Caki2 (cell line): Measurements from ENCODE around the gene SLC9A1. TPM values are rescaled to one million over a fixed set of nuclear protein-coding genes. Genes with fewer than 3 reads are reported as not detected.
"Not testable (repeated sequence)": the region's sequence is repeated elsewhere in the genome, so short reads cannot be mapped to it uniquely, and the experiment has no call there.

Source experiments
- DNase-seq: peaks from one replicate; pipeline ENCODE4 v3.0.0-alpha.2; 2015; ENCODE audit warnings: low read depth
- in situ Hi-C: cut with HindIII; loops from 2 replicates; pipeline ENCODE4 v1.10.0; 2016; ENCODE audit warnings: low sequenced_read_pairs, low pct_unique_long_range_greater_than_20kb, mixed read lengths
- total RNA-seq: library from RNA; depleted of rRNA; stranded (reverse); fragments of >200 nt; shearing (Covaris generic); gene quantifications from 2 replicates; pipeline ENCODE4 v1.2.3, GENCODE V29; 2014; ENCODE audit warnings: low replicate concordance

The SLC9A1 gene
- total RNA-seq, 1 experiment from 2014 or later = 4.3 TPM

DNA sequence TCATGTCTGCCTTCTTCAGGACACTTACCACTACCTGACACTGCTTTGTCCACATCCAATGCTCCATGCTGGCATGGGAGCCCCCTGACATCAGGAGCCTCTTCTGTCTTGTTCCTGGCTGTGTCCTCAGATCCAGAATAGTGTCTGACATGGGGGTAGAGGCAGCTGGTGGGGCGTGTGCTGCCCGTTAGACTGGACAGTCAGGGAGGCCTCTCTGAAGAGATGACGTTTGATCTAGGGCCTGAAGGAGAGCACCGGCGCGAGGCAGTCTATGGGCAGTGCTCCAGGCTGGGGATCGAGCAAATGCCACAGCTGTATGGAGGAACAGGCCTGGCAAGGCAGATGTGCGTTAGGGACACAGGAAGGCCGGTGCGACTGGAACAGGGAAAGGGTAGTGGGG, 16.6 kb downstream of the SLC9A1 start:
- in situ Hi-C loops = loop anchor here (25.0 kb wide), 1 partner anchor 99 kb away; the partner anchor contains the start of gene WDTC1
- DNase-seq = no peak

DNA sequence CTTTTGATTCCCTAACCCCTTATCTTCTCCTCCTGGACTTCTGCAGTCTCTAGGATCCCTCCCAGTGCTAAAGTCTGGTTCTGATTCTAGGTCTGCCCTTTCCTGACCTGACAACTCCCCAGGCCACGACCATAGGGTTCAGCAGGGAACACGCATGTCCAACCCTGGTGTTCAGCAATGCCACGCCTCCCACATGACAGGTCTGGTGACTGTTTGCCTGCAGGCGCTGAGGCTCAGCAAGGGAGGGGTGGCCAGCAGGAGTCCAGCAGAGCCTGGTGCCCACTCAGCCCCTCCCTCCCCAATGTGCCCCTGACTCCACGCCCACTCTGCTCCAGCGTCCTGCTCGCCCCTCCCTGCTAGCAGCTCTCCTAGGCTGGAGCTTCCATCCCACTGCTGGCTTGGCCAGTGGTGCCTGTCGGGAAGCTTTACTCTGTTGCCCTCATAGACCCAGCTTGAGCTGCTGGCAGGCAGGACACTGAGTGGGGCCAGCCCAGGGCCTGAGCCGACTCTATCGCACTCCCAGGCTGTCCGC, 17.3 kb downstream of the SLC9A1 start:
- DNase-seq = peak; percentile 84
- in situ Hi-C loops = loop anchor here (25.0 kb wide), 1 partner anchor 100 kb away; the partner anchor contains the start of gene WDTC1

DNA sequence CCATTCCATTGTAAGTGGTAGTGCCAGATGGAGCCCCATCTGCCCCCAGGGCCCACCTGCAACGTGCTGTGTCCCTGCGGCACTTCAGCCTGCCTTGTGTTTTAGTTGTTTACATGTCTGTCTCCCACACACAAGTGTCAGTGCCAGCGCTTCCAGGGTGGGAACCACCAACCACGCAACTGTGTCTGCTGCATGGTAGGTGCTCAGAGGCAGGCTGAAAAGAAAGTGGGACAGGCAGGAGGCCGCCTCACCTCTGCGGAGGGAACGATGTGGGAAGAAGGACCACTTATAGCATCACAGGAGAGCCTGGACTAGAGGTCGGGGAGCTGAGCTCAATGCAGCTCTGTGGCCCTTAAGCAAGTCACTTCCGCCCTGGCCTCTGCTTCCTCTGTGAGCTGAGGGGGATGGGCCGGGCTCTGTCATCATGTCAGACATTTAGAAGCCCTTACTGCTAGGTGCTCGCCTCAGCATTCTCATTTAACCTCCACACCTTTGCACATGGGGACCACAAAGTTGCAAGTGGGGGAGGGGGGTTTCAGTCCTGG, 17.9 kb downstream of the SLC9A1 start:
- no peak for DNase-seq
- in situ Hi-C loops = loop anchor here (25.0 kb wide), 1 partner anchor 100 kb away; the partner anchor contains the start of gene WDTC1

DNA sequence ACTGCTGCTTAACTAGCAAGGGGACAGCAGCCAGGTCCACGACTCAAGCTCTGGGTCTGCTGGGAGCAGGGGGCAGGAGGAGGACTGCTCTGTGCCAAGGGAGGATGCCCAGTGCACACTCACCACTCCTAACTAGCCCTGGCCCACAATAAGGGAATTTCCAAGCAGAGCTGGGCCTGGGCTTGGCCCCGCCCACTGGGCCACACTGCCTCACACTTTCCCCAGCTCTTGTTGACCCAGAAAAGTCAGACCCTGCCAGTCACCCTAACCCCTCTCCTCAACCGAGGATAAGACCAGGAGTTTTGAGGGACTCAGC, 18.7 kb downstream of the SLC9A1 start:
- in situ Hi-C loops = loop anchor here (25.0 kb wide), 1 partner anchor 101 kb away; the partner anchor contains the start of gene WDTC1
- DNase-seq = no peak

DNA sequence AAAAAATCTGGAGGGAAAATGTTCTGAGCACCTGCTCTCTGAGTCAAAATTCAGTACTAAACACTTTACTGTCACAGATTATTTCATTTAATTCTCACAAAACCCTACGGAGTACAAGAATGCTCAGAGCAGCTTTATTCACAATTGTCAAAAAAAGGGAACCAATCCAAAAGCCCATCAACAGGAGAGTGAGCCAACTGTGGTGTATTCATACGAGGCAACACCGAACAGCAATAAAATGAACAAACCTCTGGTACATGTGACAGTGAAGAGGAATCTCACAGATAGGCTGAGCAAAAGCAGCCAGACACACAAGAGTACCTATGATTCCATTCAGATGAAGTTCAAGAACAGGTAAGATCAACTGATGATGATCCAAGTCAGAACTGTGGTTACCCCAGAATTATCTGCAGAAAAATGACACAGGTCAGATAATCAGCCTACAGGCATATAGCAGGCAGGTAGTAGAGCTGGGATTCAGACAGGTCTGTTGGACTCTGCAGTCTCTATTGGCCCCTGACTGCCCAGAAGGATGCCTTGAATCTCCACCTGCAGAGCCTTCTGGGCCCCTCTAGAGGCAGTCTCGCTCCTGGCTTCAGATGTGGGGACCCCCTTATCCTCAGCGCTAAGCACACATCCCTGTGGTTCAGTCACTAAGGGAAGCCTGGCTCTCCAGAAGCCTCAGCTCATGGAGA, 19.2 kb downstream of the SLC9A1 start:
- DNase-seq = no peak
- in situ Hi-C loops = loop anchor here (25.0 kb wide), 1 partner anchor 102 kb away; the partner anchor contains the start of gene WDTC1

DNA sequence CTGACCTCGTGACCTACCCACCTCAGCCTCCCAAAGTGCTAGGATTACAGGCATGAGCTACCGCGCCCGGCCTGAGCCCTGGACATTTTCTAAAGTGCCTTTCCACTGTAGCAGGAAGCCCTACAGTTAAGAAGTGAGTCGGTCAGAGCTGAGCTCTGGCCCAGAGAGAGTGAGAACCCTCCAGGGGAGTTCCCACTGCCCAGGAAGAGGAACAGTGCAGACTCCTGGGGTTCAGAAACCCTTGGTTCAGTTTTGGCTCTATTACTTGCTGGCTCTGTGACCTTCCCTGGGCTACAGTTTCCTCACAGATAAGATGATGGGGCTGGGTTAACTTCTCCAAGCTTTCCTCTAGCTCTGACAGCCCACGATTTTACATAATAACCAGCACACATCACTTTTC, 20.9 kb downstream of the SLC9A1 start:
- in situ Hi-C loops = loop anchor here (25.0 kb wide), 1 partner anchor 103 kb away; the partner anchor contains the start of gene WDTC1
- DNase-seq = no peak

DNA sequence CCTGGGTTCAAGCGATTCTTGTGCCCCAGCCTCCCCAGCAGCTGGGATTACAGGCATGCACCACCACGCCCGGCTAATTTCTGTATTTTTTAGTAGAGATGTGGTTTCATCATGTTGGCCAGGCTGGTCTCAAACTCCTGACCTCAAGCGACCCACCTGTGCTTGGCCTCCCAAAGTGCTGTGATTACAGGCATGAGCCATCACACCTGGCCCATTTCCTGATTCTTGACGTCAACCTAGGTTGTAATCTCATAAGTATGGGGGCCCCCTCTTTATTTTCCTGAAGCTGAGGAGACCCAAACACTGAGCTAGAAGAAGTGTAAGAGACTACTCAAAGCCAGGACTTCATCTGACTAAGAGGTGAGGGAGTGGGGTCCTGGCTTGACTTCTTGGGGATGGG, 21.8 kb downstream of the SLC9A1 start:
- no peak for DNase-seq
- in situ Hi-C loops = loop anchor here (25.0 kb wide), 1 partner anchor 104 kb away; the partner anchor contains the start of gene WDTC1

DNA sequence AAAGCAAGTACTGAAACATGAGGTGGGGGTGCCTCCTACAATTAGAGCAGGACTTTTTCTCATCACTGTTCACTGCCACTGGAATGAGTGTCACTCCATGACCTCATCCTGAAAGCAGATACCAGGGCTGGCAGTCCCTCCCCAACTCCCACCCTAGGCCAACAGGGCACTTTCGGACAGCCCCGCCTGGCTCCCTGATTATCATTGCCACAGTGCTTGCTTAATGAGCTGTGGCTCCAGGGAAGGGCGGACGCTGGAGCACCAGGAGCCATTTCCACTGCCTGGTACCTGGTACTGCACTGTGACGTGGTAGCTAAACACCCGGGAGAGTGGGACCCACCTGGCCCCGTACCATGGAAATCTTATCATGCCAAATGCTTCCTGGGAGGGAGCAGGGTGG, 22.3 kb downstream of the SLC9A1 start:
- DNase-seq = peak; percentile 65
- in situ Hi-C loops = loop anchor here (25.0 kb wide), 1 partner anchor 105 kb away; the partner anchor contains the start of gene WDTC1

DNA sequence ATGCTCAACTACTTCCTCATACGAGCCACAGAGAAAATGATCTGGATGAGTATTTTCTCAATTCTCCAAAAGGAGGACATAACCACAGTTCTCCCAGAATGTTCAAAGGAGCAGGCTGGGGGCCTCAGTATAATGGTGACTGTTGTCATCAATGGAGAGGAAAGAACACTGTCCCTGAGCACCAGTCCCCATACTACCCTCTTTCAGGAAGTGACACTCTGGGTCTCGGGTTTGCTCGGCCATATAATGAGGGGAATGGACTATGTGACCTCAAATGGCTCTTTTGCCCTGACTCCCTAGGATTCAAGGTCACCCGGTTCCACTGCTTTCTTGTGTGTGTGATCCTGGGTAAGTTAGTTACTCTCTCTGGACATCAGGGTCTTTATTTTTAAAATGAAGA, 22.8 kb downstream of the SLC9A1 start:
- in situ Hi-C loops = loop anchor here (25.0 kb wide), 1 partner anchor 105 kb away; the partner anchor contains the start of gene WDTC1
- no peak for DNase-seq

DNA sequence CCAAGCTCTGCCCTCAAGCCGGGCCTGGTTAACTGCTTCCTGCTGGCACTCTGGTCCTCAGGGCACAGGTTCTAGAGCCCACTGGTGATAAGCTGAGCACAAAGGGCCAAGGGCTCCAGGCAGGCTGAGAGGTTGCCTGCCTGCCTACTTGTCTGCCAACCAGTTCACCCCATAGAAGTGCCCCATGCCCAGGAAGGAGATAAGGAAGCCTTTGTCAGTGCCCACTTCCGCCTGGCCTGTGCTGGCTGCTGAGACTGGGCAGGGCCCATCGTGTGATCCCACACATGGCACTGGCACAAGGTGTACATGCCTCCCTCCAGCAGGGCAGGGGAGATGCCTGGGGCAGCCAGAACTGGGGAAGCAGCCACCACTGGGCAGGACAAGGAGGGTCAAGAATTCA, 24.1 kb downstream of the SLC9A1 start:
- in situ Hi-C loops = loop anchor here (25.0 kb wide), 1 partner anchor 107 kb away; the partner anchor contains the start of gene WDTC1
- no peak for DNase-seq

DNA sequence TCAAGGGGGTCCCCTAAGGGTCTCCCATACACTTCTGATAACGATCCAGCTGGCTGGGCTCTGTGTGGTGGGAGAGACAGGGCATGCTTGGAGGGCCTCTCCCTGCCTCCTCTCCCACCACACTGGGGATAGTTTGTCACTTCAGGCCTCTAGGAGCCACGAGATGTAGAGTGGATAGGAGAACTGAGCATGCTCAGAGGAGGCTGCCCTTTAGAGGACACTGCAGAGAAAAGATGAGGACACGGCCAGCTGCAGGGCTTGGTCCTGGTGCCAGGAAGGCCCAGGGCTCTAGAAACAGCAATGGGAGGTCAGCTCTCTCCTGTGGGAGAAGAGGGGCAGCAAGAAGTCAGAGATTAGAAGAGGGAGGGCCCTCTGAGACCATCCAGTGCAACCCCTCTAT, 25.7 kb downstream of the SLC9A1 start:
- DNase-seq = no peak
- in situ Hi-C loops = loop anchor here (25.0 kb wide), 1 partner anchor 108 kb away; the partner anchor contains the start of gene WDTC1

DNA sequence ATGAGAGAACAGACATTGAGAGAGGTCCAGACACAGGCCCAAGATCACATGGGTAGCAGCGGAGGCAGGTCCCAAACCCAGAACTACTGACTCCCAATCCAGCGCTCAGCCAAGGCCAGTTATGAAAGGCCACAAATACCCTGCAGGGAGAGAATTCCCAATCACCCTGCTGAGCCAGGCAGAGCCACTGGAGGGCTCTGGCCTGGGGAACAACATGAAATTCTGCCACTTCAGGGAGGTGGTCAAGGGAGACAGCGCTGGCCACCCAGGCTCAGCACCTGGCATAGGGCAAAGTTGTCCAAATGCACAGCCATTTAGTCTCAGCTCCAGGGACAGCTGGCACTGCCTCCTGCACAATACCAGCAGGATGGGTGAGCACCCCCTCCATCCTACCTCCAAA, 27.5 kb downstream of the SLC9A1 start:
- DNase-seq = no peak
- in situ Hi-C loops = loop anchor here (25.0 kb wide), 1 partner anchor 110 kb away; the partner anchor contains the start of gene WDTC1

DNA sequence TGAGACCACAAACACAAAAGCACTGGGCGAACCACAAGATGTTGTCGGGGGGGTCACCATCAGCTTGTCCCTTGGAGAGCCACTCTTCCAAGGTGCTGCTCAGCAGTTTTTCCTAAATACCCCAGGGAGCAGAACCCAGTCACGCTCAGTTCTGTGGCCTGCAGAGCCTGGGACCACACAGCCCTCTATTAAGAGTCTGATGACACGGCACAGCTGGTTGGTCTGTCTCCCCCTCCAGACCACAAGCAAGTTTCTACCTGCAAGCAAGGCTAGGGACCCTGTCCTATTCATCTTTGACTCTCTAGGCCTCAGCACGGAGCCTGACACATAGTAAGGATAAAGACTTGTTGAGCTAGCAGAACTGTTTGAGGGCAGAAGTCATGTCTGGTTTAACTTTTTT, 28.5 kb downstream of the SLC9A1 start:
- no peak for DNase-seq

DNA sequence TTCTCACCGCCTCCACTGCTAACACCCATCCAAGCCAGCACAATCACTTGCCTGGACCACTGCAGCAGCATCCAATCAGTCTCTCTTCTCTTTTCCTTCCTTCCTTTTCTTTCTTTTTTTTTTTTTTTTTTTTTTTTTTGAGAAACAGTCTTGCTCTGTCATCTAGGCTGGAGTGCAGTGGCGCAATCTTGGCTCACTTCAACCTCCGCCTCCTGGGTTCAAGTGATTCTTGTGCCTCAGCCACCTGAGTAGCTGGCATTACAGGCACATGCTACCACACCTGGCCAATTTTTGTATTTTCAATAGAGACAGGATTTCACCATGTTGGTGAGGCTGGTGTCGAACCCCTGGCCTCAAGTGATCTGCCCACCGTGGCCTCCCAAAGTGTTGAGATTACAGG, 29.8 kb downstream of the SLC9A1 start:
- DNase-seq = not testable (repeated sequence)
- in situ Hi-C loops = loop anchor here (25.0 kb wide), 1 partner anchor 112 kb away; the partner anchor contains the start of gene WDTC1

More for the DNA sequence above, 28.5 kb downstream of the SLC9A1 start:
- in situ Hi-C loops = loop anchor here (25.0 kb wide), 1 partner anchor 111 kb away; the partner anchor contains the start of gene WDTC1

DNA sequence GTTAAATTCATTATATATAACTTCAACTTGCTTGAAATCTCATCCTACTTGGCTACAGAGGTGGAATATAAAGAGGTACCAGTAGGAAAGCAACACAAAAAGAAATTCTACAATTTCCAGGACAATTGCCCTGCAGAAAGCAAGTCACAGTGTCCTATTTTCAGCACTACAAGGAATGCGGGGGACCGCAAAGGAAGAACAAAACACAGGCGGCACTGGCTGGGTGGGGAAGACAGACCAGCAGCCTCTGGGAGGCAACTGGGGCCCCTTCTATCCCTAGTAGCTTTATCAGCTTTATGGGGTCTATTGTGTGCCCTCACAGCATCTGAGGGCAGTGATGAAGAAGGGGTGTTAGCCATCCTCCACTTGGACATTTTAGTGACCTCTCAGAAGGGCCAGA, 30.5 kb downstream of the SLC9A1 start:
- in situ Hi-C loops = no loop called here
- no peak for DNase-seq

DNA sequence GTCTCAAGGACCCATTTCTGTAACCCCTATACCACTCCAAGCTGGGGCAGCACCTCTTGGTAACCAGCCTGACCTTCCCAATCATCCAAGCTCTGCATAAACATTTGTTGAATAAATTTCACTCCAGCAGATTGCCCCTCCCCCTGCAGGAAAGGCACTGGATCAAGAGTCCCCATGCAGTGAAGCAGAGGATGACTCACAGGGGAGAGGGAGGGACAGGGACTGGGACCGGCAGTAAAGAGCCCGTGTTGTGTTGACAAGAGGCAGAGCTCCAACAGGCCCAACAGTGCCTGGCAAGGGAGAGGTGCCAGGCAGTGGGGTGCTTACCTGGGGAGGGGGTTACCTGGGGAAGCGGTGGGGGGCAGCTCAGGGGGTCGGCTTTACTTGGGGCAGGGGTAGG, 32.3 kb downstream of the SLC9A1 start:
- in situ Hi-C loops = no loop called here
- DNase-seq = peak; percentile 85

DNA sequence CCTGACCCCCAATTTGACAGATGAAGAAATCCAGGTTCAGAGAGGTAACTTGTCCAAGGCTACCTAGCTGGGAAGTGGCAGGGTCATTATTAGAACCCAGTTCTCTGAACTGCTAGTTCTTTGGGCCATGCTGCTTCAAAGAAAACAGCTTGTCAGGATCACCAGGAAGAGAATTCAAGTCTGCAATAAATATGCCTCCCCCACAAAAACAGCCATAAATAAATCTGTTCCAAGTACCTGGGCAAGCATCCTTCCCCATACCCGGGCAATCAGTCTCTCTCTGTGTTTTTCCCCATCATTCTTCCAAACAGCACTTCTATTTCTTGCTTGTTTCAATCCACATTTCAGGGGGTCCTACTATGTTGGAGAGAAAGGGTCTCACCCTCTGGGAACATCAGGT, 34.1 kb downstream of the SLC9A1 start:
- DNase-seq = no peak
- in situ Hi-C loops = no loop called here

DNA sequence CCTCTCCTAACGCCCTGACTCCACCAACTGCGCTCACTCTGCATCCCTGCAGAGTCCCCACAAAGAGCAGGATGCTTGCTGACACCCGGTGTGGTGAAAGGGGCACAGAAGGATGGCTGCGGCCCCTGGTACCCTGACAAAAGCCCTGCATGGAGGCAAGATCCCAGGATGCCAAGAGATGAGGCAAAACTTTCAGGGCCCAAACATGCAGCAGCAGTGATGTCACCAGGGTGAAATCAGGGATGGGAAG, 36.6 kb downstream of the SLC9A1 start:
- DNase-seq = no peak
- in situ Hi-C loops = no loop called here

DNA sequence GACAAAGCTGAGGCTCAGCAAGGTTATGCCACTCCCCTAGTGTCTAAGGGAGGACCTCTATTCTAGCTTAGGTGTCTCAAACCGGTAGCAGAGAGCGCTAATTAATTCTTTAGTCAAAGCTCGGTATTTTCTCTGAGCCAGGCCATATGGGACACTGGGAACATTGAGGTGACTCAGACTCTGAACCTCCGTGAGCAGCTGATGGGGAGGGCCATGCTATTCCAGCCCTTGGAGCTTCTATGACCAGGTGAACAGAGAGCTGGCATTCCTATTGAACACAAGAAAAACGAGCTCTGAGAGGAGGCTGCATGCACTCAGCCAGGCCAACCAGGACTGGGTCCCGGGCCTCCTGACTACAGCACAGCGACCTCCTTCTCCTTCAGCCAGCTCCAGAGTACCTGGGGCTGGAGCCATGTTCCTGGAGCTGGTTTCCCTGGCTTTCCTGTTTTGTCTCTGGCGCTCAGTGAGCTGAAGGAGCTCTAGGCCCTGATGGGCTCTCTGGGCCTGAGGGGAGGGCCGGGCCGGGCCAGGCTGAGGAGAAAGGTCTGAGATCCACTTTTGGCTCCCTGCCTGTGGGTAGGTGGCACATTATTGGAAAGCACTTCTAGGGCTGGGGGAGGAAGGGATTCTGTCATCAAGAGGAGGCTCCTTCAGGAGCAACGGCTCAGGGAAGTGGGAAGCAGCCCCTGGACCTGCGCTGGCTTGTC, 37.0 kb downstream of the SLC9A1 start:
- no peak for DNase-seq
- in situ Hi-C loops = no loop called here
